GM12892 (cell line): ENCODE results near the gene KCNMA1.

Experiments
- POLR2A ChIP-seq: IDR thresholded peaks from 2 replicates; pipeline ENCODE4 v1.6.1; 2011; ENCODE audit warnings: low read depth, low read length, control low read depth
- POLR2AphosphoS5 ChIP-seq: IDR thresholded peaks from 2 replicates; pipeline ENCODE4 v1.6.1; 2011; ENCODE audit warnings: low read depth, low read length, control low read depth

GRCh38 chr10:77431209-77431611 lies 206.4 kb downstream of the KCNMA1 start:
- TF ChIP-seq POLR2AphosphoS5 (no peak), POLR2A (no peak)
